NK-92 (cell line): ENCODE results near the gene UBTD2.
"Not testable (repeated sequence)": the region's sequence is repeated elsewhere in the genome, so short reads cannot be mapped to it uniquely, and the experiment has no call there.

Experiments
- DNase-seq: peaks from one replicate; lab custom pipeline; 2025; ENCODE audit not compliant: unreplicated experiment; lab: John Stamatoyannopoulos, UW

Gene UBTD2

DNA sequence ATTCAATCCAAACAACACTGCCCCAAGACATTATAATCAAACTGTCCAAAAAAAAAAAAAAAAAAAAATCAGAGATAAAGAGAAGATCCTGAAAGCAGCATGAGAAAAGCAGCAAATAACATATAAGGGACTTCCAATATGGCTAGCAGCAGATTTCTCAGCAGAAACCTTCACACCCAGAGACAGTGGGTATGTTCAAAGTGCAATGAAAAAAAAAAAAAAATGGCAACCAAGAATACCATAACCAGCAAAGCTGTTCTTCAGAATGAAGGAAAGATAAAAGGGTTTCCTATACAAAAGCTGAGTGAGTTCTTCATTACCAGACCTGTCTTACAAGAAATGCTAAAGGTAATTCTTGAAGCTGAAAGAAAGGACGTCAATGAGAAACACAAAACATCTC is 32.1 kb downstream of the UBTD2 start:
- DNase-seq = no peak

GRCh38 chr5:172248637-172249036 is 34.9 kb downstream of the UBTD2 start:
- no peak for DNase-seq

- no peak for DNase-seq
Observed at GRCh38 chr5:172245703-172246125, 37.9 kb downstream of the UBTD2 start.

GRCh38 chr5:172245046-172245445 is 38.5 kb downstream of the UBTD2 start:
- DNase-seq = no peak

GRCh38 chr5:172243302-172243701 is 40.3 kb downstream of the UBTD2 start:
- no peak for DNase-seq

GRCh38 chr5:172238334-172238733 is 45.2 kb downstream of the UBTD2 start:
- DNase-seq = no peak

GRCh38 chr5:172235827-172236736 is 47.5 kb downstream of the UBTD2 start:
- DNase-seq = no peak

- no peak for DNase-seq
Observed at GRCh38 chr5:172235132-172235780, 48.3 kb downstream of the UBTD2 start.

- DNase-seq = no peak
Observed at GRCh38 chr5:172234031-172234430, 49.5 kb downstream of the UBTD2 start.

GRCh38 chr5:172229904-172230303 is 53.7 kb downstream of the UBTD2 start:
- DNase-seq = no peak

DNA sequence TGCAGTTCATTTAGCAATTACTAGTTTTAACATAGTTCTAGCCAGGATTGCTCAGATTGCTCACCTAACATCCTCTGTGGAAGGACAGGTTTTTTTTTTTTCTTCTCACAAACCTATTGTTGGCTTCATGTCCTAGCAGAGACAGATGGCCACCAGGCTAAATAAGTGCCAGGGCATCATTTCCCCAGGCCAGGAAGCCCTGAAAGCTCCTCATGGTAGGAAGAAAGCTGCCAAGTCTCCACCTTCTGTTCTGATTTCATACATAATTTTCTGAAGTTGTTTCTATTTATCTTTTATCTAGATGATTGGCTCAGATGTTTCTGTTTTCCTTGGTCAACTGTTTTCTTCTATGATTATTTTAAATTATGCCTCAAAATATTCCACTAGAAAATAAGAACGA is 58.6 kb downstream of the UBTD2 start:
- DNase-seq = no peak

GRCh38 chr5:172223901-172224873 is 59.4 kb downstream of the UBTD2 start:
- no peak for DNase-seq

GRCh38 chr5:172219296-172219695 is 64.3 kb downstream of the UBTD2 start:
- no peak for DNase-seq

- DNase-seq = no peak
Observed at GRCh38 chr5:172216345-172216744, 67.2 kb downstream of the UBTD2 start.

- no peak for DNase-seq
Observed at GRCh38 chr5:172213126-172213525, 70.4 kb downstream of the UBTD2 start.

- no peak for DNase-seq
Observed at GRCh38 chr5:172211676-172212075, 71.9 kb downstream of the UBTD2 start.

DNA sequence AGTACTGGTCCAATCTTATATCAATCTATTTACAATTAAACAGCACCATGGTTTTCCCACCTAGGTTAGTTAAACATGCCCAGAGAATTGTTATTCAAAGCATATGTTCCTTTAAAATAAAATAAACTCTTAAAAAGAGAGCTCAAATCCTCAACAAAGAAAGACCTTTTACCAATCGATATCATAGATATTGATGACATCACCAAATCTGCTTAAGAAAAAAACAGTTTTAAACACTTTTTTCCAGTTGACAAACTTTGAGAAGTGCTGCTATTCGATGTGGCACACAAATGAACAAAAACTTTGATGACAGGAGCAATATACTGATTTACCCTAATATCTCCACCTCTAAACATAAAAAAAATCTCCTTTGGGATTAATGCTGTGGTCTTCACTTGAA is 73.8 kb downstream of the UBTD2 start:
- DNase-seq = no peak

- no peak for DNase-seq
Observed at GRCh38 chr5:172207511-172207910, 76.1 kb downstream of the UBTD2 start.

DNA sequence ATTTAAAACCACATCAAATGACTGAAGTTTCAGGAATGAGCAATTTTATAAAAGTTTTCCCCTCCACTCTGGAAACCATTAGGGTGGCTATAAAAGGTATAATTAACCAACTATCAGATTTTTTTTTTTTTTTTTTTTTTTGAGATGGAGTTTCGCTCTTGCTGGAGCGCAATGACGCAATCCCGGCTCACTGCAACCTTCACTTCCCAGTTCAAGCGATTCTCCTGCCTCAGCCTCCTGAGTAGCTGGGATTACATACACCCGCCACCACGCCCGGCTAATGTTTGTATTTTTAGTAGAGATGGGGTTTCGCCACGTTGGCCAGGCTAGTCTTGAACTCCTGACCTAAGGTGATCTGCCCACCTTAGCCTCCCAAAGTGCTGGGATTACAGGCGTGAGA is 77.6 kb downstream of the UBTD2 start:
- not testable (repeated sequence) for DNase-seq

- DNase-seq = no peak
Observed at GRCh38 chr5:172200476-172200875, 83.1 kb downstream of the UBTD2 start.

DNA sequence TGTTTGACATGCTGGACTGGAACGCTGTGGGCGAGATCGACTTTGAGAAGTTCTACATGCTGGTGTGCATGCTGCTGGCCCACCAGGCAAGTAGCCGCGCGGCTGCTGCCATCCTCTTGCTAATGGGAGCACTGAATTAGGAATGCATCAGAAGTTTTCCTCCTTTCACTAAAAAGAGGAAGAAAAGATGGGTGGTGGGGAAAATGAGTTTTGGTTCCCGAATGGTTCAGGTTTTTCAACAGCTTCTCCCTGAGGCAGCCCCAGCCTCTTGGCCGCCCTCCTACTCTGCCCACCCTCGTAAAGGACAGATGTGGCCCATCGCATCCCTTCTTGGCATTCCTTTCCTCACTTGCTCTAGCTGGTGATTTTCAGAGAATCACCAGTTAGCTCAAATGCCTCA is 84.1 kb downstream of the UBTD2 start:
- no peak for DNase-seq
